LNCAP (cell line): ENCODE results near the gene GREB1.

ENCODE experiments used
- CTCF ChIP-seq: fragments of 450-650 bp; IDR thresholded peaks from 2 replicates; pipeline ENCODE4 v1.5.1; 2017; ENCODE audit warnings: mild to moderate bottlenecking

The GREB1 gene

GRCh38 chr2:11646530-11646929 is 112.7 kb downstream of the GREB1 start:
- no peak for TF ChIP-seq CTCF

DNA sequence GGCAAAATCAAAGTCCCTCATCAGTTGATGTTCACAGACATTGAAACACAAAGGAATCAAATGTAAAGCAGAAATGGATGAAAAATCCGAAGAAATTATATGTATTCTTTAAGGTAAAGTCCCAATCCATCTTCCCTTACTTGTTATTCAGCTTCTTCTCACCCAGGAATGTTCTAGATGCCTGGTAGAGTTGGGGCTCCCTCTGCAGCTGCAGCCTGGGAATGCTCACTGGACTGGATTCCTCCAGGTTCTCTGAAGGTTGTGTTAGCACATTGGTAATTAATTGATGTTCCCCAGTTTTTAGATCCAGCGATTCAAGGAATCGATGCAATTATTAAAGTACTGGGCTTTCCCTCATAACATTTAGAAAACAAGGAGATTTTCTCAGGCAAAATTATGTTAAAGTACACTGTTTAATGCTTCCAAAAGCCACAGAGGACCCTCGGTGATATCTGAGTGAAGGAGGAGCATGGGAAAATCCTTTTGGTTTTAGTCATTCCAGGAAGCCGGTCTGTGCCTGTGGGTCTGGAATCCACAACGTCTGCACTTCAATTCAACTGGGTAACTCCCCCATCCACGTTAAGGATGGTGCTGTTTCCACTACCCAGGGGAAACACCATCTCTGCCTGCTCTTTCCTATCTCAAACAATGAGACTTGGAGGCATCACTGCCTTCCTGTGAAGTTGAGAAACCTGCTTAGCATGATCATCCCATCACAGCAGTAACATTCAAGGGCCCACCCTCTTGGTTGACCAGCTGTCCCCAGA is 114.2 kb downstream of the GREB1 start:
- TF ChIP-seq CTCF: peak; percentile 30; the same call in 1 of the 2 replicates

DNA sequence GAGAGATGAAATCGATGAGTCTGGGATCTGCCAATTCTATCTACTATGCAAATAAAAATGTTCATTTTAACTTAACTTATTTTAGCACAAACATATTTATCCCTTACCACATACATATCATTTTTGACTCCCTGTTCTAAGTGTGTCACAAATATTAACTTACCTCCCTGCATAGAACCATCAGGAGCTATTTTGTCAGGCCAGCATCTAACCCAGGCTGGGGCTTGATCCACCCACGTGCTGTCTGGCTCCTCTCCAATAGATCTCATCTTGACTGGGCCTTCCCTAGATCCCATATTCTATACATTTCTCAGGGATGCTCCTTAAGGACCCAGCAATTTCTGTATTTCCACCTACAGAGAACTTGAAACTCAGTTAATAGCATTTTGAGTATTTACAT is 115.2 kb downstream of the GREB1 start:
- no peak for TF ChIP-seq CTCF

- TF ChIP-seq CTCF: no peak
Observed at GRCh38 chr2:11651856-11652548, 118.2 kb downstream of the GREB1 start.

GRCh38 chr2:11652553-11652952 is 118.7 kb downstream of the GREB1 start:
- TF ChIP-seq CTCF: no peak

DNA sequence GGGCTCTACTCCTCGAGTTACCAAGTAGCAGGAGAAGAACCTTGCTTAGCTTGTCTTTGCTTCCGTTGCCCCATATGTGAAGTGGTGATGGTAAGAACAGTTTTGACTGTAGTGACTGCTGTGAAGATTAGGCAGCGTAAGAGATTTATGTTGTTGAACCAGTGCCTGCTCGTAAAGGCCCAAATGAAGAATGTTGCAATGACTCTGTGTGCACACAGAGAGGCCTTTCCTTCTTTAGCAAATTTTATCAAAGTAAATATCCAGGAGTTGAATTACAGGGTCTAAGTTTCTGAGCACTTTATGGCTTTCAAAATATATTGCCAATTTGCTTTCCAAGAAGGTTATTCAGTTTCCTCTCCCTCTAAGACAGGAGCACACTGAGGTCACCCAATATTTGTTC is 121.7 kb downstream of the GREB1 start:
- no peak for TF ChIP-seq CTCF

GRCh38 chr2:11656252-11656651 is 122.4 kb downstream of the GREB1 start:
- TF ChIP-seq CTCF: no peak
